ENCODE measurements around the gene DHH.
"Not testable (repeated sequence)": the region's sequence is repeated elsewhere in the genome, so short reads cannot be mapped to it uniquely, and the experiment has no call there.

DHH gene

GRCh38 chr12:49069507-49070346 lies 24.9 kb downstream of the DHH start, which contains the start of gene RHEBL1:
Gene RHEBL1 (minus strand): TSS chr12:49069979. CDS start chr12:49069785, 194 bp downstream.
- peak; percentile 99 for DNase-seq (ENCODE audit: low read depth)

- DNase-seq (ENCODE audit: low read depth): no peak
Observed at GRCh38 chr12:49068879-49069506, 25.6 kb downstream of the DHH start.

- DNase-seq (ENCODE audit: low read depth): no peak
Observed at GRCh38 chr12:49066120-49066519, 28.5 kb downstream of the DHH start.

GRCh38 chr12:49064767-49065152 lies 29.8 kb downstream of the DHH start:
- DNase-seq (ENCODE audit: low read depth): no peak

- not testable (repeated sequence) for DNase-seq (ENCODE audit: low read depth)
Observed at GRCh38 chr12:49061916-49062315, 32.7 kb downstream of the DHH start.

- no peak for DNase-seq (ENCODE audit: low read depth)
Observed at GRCh38 chr12:49061157-49061650, 33.4 kb downstream of the DHH start.

GRCh38 chr12:49060237-49061156 lies 34.1 kb downstream of the DHH start, which contains the start of gene KMT2D:
Gene KMT2D (minus strand): TSS chr12:49060794. CDS start chr12:49055324, 5,470 bp downstream.
- peak; percentile 84 for DNase-seq (ENCODE audit: low read depth)

GRCh38 chr12:49059299-49060171 lies 35.1 kb downstream of the DHH start:
- no peak for DNase-seq (ENCODE audit: low read depth)

GRCh38 chr12:49059045-49059298 lies 35.6 kb downstream of the DHH start:
- DNase-seq (ENCODE audit: low read depth): no peak

- DNase-seq (ENCODE audit: low read depth): no peak
Observed at GRCh38 chr12:49058366-49059044, 36.1 kb downstream of the DHH start.

- DNase-seq (ENCODE audit: low read depth): no peak
Observed at GRCh38 chr12:49057888-49058287, 36.7 kb downstream of the DHH start.

GRCh38 chr12:49055978-49056754 lies 38.4 kb downstream of the DHH start:
- peak; percentile 49 for DNase-seq (ENCODE audit: low read depth)

- DNase-seq (ENCODE audit: low read depth): no peak
Observed at GRCh38 chr12:49055092-49055491, 39.5 kb downstream of the DHH start.

GRCh38 chr12:49054524-49054923 lies 40.1 kb downstream of the DHH start:
- no peak for DNase-seq (ENCODE audit: low read depth)

- DNase-seq (ENCODE audit: low read depth): no peak
Observed at GRCh38 chr12:49054096-49054495, 40.5 kb downstream of the DHH start.

- no peak for DNase-seq (ENCODE audit: low read depth)
Observed at GRCh38 chr12:49052451-49053208, 42.0 kb downstream of the DHH start.

GRCh38 chr12:49051777-49052438 lies 42.7 kb downstream of the DHH start:
- DNase-seq (ENCODE audit: low read depth): no peak

- no peak for DNase-seq (ENCODE audit: low read depth)
Observed at GRCh38 chr12:49051373-49051764, 43.2 kb downstream of the DHH start.
